ENCODE data around the gene PRR20G. TPM values are rescaled to one million over a fixed set of nuclear protein-coding genes. Genes with fewer than 3 reads are reported as not detected.

PRR20G gene
- total and polyA plus RNA-seq, 10 of the 15 experiments (the other 5 are each of a cell fraction or from before 2014, with no cell fraction given) = not detected

DNA sequence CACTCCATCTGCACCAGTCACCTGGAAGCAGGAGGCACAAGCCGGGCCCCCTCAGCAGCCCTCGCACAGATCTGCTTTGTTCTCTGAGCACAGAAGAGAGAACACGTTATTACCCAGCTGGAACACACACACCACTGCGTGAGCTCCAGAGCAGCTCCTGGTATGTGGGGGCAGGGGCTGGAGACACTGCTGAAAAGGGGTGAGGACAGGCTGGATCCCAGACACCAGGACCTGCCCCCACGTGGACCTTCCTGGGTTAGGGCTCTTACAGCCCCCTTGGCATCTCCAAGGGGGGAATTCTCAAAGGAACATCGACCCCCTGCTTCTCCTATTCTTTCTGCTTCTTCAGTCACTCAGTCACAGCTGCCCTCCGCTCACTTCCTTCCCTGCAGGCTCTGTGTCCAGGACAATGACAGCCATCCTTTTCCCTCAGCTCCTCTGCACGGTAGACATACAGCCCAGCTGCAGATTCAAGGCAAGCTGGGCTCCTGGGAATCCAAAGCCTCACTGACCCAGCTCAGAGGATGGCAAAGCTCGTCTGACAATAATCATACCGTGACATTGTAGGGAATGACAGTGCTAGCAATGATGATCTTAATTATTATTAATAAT lies 33.7 kb downstream of the PRR20G start (continued):
- no peak for TF ChIP-seq ETV6 (conservative IDR thresholded peaks at IDR 0.05 in 1 of 2, IDR thresholded peaks at IDR 0.05 in 1 of 2; ENCODE audit: borderline replicate concordance in 1 of 2, low read depth in 1 of 2)
- no peak for TF ChIP-seq FOXM1 (IDR thresholded peaks at IDR 0.05; ENCODE audit: low read depth, low read length)
- no peak for TF ChIP-seq SREBF2 (IDR thresholded peaks at IDR 0.05; ENCODE audit: low read length)

DNA sequence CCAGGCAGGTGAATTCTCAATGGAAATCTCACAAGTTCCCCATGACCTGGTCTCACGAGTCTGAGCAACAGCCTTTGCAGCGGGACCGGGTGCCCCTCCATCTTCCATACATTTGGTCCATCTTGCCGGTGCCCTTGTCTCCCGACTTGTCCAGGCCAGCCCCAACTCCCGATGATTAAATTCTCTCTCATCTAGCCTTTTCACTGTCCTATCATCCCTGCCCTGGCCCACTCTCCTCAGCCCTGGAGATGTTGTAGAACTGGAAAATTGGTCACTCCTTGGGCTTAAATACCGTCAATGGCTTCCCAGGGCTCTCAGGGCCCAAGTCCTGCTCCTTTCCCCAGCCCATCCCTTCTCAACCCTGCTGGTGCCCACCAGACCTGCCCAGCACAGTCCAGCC lies 34.4 kb downstream of the PRR20G start:
- FAIRE-seq = no peak
- Histone ChIP-seq H3K9ac (ENCODE audit: control insufficient read depth, insufficient read depth, low read length) (no peak overlapping the region), H3K4me3 (no peak overlapping the region), H3K27ac (ENCODE audit: control insufficient read depth, insufficient read depth) (no peak overlapping the region), H3K36me3 (ENCODE audit: control insufficient read depth in 2 of 2, insufficient read depth in 2 of 2, low read length in 1 of 2) (no peaks in the 10 kb centered on the region), H3K79me2 (ENCODE audit: control insufficient read depth, insufficient read depth, low read length) (no peaks in the 10 kb centered on the region), H4K20me1 (ENCODE audit: control insufficient read depth, insufficient read depth) (no peaks in the 10 kb centered on the region), H3K9me3 (replicated peaks; ENCODE audit: control insufficient read depth, insufficient read depth, low read length) (no peaks in the 10 kb centered on the region; the same call in 2 of the 3 replicates), H3K4me2 (ENCODE audit: control insufficient read depth, insufficient read depth) (no peak overlapping the region), H2AFZ (ENCODE audit: control insufficient read depth, low read depth, low read length) (no peak overlapping the region), H3K27me3 (replicated peaks in 1 of 2; ENCODE audit: control insufficient read depth in 2 of 2, insufficient read depth in 2 of 2, low read length in 1 of 2) (no peaks in the 10 kb centered on the region; a peak in 1 of 4 replicates), H3K4me1 (ENCODE audit: control insufficient read depth, insufficient read depth, low read length) (no peaks in the 10 kb centered on the region)
- ChIA-PET CTCF (no interaction called here), RAD21 (ENCODE audit: unreplicated experiment) (no interaction called here), POLR2A (no interaction called here), SMC1A (ENCODE audit: uncharacterized antibody, unreplicated experiment) (no interaction called here)
- no TSS peak for BruUV-seq (replicated peaks)
- DNase-seq (ENCODE audit: low read depth, low spot score) = no peak
- no peak for TF ChIP-seq SMAD1 (IDR thresholded peaks at IDR 0.05; ENCODE audit: low read depth, partially characterized antibody)
- no peak for TF ChIP-seq SIN3A (IDR thresholded peaks at IDR 0.05; ENCODE audit: low read depth, low read length)
- TF ChIP-seq GATAD2B (conservative IDR thresholded peaks at IDR 0.05; ENCODE audit: low read depth) = no peak
- no peak for TF ChIP-seq HDAC6 (IDR thresholded peaks at IDR 0.05; ENCODE audit: unreplicated experiment)
- TF ChIP-seq, protein P1, sequence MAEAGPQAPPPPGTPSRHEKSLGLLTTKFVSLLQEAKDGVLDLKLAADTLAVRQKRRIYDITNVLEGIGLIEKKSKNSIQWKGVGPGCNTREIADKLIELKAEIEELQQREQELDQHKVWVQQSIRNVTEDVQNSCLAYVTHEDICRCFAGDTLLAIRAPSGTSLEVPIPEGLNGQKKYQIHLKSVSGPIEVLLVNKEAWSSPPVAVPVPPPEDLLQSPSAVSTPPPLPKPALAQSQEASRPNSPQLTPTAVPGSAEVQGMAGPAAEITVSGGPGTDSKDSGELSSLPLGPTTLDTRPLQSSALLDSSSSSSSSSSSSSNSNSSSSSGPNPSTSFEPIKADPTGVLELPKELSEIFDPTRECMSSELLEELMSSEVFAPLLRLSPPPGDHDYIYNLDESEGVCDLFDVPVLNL (IDR thresholded peaks at IDR 0.05; ENCODE audit: low read depth, low read length) = no peak
- intact Hi-C loops (cut with micrococcal nuclease; ENCODE audit: unreplicated experiment) = no loop called here
- ATAC-seq = no peak
- WGBS (ENCODE audit: insufficient coverage, insufficient replicate concordance, low lambda C conversion rate, missing lambda C conversion rate) = 20% methylated on average over 5 of the region's 7 CpGs
- in situ Hi-C loops (cut with MboI) = no loop called here
